ENCODE measurements around the gene FN1.
"Not testable (repeated sequence)": the region's sequence is repeated elsewhere in the genome, so short reads cannot be mapped to it uniquely, and the experiment has no call there.

The FN1 gene

GRCh38 chr2:215332872-215333595, 102.8 kb downstream of the FN1 start:
- DNase-seq, result no peak

DNA sequence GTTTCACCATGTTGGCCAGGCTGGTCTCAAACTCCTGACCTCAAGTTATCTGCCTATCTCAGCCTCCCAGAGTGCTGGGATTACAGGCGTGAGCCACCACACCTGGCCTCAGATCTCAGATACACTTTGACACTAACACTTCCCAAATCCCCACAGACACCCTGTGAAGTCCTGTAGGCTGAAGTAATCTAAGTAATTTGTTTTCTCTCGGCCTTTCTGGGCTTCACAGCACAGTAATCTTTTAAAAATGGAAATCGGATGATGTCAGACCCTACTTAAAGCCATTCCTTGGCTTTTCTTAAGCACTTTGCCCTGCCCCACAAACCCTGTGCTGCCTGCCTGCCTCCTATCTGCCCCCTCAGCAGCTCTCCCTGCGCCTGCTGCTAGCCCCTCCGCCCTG, 107.8 kb downstream of the FN1 start:
- no peak for DNase-seq

DNA sequence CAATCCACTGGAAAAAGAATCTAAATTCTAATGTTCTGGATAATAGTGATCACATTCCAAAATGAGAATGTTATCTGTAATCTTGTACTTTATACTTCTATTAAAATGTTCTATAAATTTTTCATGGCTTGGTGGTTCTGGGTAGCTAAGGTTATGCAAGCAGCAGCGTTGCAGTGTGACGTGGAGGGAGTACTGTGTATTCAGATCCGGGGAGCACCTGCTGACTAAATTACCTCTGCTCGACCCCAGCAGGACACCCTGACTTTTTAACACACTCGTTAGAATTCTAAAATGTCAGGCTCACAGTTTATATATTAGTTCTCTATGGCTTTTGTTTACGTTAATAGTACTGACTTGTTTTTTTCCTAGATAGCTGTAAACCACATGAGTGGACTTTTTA, 111.1 kb downstream of the FN1 start:
- DNase-seq, result no peak

GRCh38 chr2:215320679-215321078, 115.2 kb downstream of the FN1 start:
- DNase-seq, result no peak

DNA sequence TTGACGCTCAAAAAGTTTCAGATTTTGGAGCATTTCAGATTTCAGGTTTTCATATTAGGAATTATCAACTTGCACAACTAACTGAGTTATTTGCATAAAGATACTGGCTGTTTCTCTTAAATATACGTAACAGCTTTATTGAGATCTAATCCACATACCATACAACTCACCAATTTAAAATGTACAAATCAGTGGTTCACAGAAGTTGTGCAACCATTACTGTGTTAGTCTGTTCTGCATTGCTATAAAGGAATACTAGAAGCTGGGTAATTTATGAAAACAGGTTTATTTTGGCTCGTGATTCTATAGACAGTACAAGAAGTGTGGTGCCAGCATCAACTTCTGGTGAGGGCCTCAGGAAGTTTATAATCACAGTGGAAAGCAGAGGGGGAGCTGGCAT, 115.8 kb downstream of the FN1 start:
- DNase-seq, result no peak

DNA sequence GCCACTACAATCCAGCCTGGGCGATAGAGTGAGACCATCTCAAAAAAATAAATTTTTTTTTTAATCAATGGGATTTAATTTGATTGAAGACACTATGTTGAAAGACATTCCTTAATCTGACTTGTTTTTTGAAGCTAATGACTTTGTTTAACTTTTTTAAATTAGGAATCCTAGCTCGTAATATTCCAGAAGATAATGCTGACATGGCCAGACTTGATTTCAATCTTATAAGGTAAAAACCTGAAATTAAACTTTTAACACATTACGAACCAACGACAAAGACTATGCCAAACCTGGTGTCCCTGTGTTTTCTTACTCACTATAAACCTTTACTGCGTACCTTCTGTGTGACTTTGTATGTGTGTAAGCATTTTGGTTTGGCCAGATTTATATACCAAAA, 116.4 kb downstream of the FN1 start:
- DNase-seq, result no peak

GRCh38 chr2:215316336-215316735, 119.5 kb downstream of the FN1 start:
- no peak for DNase-seq

DNA sequence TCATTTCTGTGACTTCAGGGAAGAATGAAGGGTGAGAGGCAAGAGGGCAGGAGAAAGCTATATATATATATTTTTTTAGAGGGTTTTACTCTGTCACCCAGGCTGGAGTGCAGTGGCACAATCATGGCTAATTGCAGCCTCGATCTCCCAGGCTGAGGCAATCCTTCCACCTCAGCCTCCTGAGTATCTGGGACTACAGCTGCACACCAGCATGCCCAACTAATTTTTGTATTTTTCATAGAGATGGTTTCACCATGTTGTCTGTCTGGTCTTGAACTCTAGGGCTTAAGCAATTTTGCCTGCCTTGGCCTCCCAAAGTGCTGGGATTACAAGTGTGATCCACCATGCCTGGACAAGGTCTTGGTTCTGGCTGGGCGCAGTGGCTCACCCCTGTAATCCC, 120.6 kb downstream of the FN1 start:
- DNase-seq, result no peak

DNA sequence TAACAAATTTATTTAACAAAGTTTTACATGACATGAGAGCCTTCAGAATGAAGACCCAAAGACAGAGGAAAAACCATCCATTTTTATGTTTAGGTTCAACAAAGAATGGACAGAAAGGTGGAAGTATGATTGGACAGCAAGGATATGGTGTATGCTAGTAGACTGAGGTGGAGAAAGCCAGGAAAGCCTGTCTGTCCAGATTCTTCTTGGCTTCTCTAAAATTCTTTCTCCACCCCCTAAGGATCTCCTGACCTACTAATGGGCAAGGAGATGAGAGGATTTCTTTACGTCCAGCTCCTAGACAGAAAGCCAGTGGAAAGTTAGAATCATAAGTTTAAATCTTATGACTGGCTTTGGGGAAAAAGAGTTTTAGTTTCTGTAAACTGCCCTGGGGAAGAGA, 121.0 kb downstream of the FN1 start:
- DNase-seq, result no peak

DNA sequence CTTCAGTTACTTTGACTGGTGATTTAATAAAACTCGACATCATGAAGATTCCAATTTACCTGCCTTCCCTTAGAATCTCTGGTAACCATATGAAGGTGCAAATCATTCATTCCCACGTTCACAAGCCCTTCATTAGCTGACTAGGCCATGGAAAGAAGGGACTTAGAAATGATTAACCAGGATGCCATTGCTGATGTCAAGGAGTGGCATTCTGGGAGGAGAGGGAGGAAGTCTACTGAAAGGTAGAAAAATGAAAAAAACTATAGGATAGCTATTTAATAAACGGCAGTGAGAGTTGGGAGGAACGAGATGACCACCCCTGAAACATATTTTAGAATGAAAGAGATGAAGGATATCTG, 122.6 kb downstream of the FN1 start:
- DNase-seq, result no peak

DNA sequence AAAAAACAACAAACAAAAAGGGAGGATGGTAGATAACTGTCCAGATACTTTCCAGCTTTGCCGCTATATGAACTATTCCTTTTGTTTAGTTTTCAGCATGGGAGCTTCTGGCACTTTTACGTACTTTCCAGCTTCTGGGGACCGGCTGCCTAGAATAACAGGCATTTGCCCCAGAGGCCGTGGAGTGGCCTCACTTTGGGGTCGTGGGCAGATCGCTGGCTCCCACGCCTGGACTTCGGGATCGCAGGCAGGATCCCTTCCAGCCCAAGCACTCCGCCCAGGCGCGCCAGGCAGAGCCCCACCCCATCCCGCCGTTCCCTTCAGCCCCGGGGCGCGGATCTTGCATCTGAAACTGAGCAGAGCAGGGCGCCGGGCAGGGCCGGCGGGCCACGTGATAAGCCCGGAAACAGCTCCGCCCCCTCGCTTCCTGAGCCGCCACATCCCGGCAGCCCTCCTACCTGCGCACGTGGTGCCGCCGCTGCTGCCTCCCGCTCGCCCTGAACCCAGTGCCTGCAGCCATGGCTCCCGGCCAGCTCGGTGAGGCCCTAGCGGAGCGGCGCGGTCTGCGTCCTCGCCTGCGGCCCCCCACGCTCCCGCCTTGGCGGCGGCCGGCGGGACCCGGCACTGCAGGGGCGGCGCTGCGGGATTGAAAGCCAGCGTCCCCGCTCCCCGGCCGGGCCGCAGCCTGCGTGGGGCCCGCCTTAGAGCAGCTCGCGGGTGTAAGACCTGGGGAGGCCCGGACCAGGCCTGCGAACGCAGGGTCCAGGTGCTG, 124.1 kb downstream of the FN1 start, which contains the start of gene ATIC:
Gene ATIC (plus strand): TSS at position 435 of the 772 bp plus-strand sequence. CDS start 84 bp downstream, at position 519.
- peak; percentile 85 for DNase-seq

DNA sequence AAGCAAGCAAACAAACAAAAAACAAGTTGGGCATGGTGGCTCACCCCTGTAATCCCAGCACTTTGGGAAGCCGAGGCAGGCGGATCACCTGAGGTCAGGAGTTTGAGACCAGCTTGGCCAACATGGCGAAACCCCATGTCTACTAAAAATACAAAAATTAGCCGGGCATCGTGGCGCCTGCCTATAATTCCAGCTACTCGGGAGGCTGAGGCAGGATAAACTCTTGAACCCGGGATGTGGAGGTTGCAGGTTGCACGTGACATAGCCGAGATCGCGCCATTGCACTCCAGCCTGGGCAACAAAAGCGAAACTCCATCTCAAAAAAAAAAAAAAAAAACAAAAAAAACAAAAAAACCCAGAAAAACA, 124.6 kb downstream of the FN1 start:
- DNase-seq, result not testable (repeated sequence)

Data from central memory CD4-positive, alpha-beta T cell (primary cell).